DOHH2 (cell line): Measurements from ENCODE around the gene IMPG2.

Source experiments
- CTCF ChIP-seq: fragments of 200-600 bp; sonication (generic); IDR thresholded peaks from one replicate; pipeline ENCODE4 v1.5.1; 2014; ENCODE audit warnings: antibody characterized with exemption, mild to moderate bottlenecking, low read depth, low read length; ENCODE audit not compliant: poor library complexity, severe bottlenecking
- EZH2phosphoT487 ChIP-seq: fragments of 200-600 bp; sonication (generic); IDR thresholded peaks from 2 replicates; pipeline ENCODE4 v1.6.1; 2017; ENCODE audit warnings: borderline replicate concordance, mild to moderate bottlenecking, antibody characterized with exemption, low read length, moderate library complexity, mixed read lengths

DNA sequence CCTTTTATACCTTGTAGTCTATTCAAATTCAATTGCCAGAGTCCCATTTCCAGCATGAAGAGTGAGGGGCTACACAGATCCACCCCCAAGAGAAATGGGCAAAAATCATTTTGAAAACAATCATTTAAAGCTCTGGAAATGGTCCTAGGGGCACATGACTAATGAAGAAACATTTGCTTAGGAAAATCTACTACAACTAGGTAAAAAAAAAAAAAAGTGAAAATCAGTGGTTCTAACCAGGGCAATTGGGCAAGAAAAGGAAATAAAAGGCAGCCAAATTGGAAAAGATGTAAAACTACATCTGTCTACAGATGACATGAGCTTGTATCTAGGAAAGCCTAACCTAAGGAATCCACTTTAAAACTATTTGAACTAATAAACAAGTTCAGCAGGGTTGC lies 9.4 kb downstream of the IMPG2 start:
- TF ChIP-seq CTCF (no peak), EZH2phosphoT487 (no peak)
